Karpas-422 (cell line): ENCODE results near the gene LIMS3. TPM values are rescaled to one million over a fixed set of nuclear protein-coding genes. Genes with fewer than 3 reads are reported as not detected.
"Not testable (repeated sequence)": the region's sequence is repeated elsewhere in the genome, so short reads cannot be mapped to it uniquely, and the experiment has no call there.

Source experiments
- DNase-seq: peaks from one replicate; pipeline ENCODE4 v3.0.0-alpha.2; 2015
- H2AFZ ChIP-seq: fragments of 200-600 bp; sonication (generic); 2 replicates; pipeline ENCODE4 v1.6.1; 2014; ENCODE audit warnings: antibody characterized with exemption, low read length, mixed read lengths
- H3K27ac ChIP-seq: fragments of 200-600 bp; sonication (generic); 2 replicates; pipeline ENCODE4 v1.5.1; 2014; ENCODE audit warnings: mild to moderate bottlenecking, low read length, moderate library complexity
- H3K27me3 ChIP-seq: fragments of 200-600 bp; sonication (generic); 2 replicates; pipeline ENCODE4 v1.6.1; 2014; ENCODE audit warnings: low read length, mixed read lengths
- H3K36me3 ChIP-seq: fragments of 200-600 bp; sonication (generic); 2 replicates; pipeline ENCODE4 v1.6.1; 2014; ENCODE audit warnings: low read length, mixed read lengths; ENCODE audit not compliant: insufficient read depth
- H3K4me1 ChIP-seq: fragments of 200-600 bp; sonication (generic); 2 replicates; pipeline ENCODE4 v1.6.1; 2014; ENCODE audit warnings: mild to moderate bottlenecking, low read length, mixed read lengths
- H3K4me2 ChIP-seq: fragments of 200-600 bp; sonication (generic); 2 replicates; pipeline ENCODE4 v1.6.1; 2014; ENCODE audit warnings: low read length, low read depth, mild to moderate bottlenecking; ENCODE audit not compliant: poor library complexity, severe bottlenecking
- H3K4me3 ChIP-seq: fragments of 200-600 bp; sonication (generic); 2 replicates; pipeline ENCODE4 v1.5.1; 2014; ENCODE audit warnings: mild to moderate bottlenecking, antibody characterized with exemption, low read length, mixed read lengths
- H3K79me2 ChIP-seq: fragments of 200-600 bp; sonication (generic); 2 replicates; pipeline ENCODE4 v1.6.1; 2014; ENCODE audit warnings: mild to moderate bottlenecking, low read length, mixed read lengths
- H3K9ac ChIP-seq: fragments of 200-600 bp; sonication (generic); 2 replicates; pipeline ENCODE4 v1.6.0; 2014; ENCODE audit warnings: low read length
- H3K9me2 ChIP-seq: fragments of 200-600 bp; sonication (generic), shearing (Covaris generic); replicated peaks from 2 replicates; pipeline ENCODE4 v1.6.0; 2014; ENCODE audit warnings: mild to moderate bottlenecking, low read length, moderate library complexity; ENCODE audit not compliant: insufficient read depth
- H3K9me3 ChIP-seq: fragments of 300-700, 200-600 bp; sonication (generic); 2 replicates; pipeline ENCODE4 v1.6.1; 2014; ENCODE audit warnings: low read length, mixed read lengths
- H4K20me1 ChIP-seq: fragments of 200-600 bp; sonication (generic); 2 replicates; pipeline ENCODE4 v1.6.1; 2014; ENCODE audit warnings: mild to moderate bottlenecking, antibody characterized with exemption, low read length, low read depth; ENCODE audit not compliant: insufficient read depth
- total RNA-seq: library from RNA; depleted of rRNA; stranded (reverse); fragments of >200 nt; shearing (Covaris generic); gene quantifications from 2 replicates; pipeline ENCODE4 v1.2.3, GENCODE V29; 2014; ENCODE audit warnings: low replicate concordance

The LIMS3 gene
- total RNA-seq, 1 experiment from 2014 or later: 0.26 TPM

DNA sequence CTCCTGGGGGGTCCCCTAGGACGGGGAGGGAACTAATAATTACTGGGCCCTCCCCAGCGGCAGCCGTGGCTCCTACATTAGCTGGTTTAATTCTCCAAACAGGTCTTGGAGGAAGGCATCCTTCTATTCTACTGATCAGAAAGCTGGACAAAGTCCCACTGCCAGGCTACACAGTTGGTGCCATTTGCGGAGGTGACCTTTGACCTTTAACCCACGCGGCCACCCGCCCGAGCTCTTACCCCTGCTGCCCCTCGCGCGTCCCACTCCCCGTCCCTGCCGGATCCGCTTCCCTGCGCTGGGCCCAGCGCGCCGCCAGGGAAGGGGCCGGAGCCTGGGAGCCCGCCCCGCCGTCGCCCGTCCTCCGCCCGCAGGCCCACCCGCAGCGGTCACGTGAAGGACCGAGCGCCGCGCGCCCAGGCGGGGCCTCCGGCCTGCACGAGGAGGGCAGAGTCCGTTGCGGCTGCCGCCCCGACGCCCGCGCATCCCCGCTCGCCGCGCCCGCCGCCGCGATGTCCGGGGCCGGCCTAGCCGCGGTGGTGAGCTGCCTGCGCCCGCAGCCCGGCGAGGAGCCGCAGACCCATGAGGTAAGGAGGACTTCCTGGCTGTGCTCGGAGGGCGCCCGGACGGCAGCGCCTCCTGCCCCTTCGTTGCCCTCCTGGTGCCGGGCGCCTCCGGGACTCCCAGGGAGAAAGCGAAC lies 48.9 kb downstream of the LIMS3 start:
- not testable (repeated sequence) for H4K20me1 ChIP-seq, H2AFZ ChIP-seq, H3K36me3 ChIP-seq, DNase-seq, H3K9me3 ChIP-seq, H3K4me2 ChIP-seq, H3K4me1 ChIP-seq, H3K79me2 ChIP-seq, H3K9ac ChIP-seq, H3K27me3 ChIP-seq, H3K9me2 ChIP-seq, H3K27ac ChIP-seq, H3K4me3 ChIP-seq

DNA sequence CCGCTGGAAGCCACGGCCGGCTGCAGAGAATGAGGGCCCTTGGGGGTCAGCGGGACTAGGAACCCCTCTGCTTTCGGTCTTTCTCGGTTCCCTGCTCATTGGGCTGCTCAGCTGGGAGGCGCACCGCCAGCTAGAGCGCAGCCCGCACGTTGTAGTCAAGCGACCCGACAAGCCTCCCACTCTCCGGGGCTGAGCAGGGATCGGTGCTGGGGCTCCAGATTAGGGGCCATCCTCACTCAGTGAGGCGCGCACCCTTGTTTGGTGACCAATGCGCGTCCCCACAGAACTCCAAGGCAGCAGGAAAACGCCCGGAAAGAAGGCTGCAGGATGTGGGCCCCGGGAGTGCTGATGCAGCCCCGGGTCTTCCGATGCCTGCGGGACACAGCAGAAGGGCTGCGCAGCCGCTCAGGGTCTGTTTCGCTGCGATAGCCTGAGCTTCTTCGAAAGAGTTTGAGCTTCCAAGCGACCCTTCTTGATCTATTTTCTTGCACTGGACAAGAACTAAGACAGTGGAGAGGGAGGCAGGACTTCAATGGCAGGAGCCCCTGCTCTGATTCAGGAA lies 49.6 kb downstream of the LIMS3 start:
- H4K20me1 ChIP-seq, H2AFZ ChIP-seq, H3K79me2 ChIP-seq, H3K9me2 ChIP-seq, H3K27me3 ChIP-seq, H3K27ac ChIP-seq, H3K4me1 ChIP-seq, H3K9ac ChIP-seq, DNase-seq, H3K36me3 ChIP-seq, H3K4me3 ChIP-seq, H3K4me2 ChIP-seq, H3K9me3 ChIP-seq: not testable (repeated sequence)

DNA sequence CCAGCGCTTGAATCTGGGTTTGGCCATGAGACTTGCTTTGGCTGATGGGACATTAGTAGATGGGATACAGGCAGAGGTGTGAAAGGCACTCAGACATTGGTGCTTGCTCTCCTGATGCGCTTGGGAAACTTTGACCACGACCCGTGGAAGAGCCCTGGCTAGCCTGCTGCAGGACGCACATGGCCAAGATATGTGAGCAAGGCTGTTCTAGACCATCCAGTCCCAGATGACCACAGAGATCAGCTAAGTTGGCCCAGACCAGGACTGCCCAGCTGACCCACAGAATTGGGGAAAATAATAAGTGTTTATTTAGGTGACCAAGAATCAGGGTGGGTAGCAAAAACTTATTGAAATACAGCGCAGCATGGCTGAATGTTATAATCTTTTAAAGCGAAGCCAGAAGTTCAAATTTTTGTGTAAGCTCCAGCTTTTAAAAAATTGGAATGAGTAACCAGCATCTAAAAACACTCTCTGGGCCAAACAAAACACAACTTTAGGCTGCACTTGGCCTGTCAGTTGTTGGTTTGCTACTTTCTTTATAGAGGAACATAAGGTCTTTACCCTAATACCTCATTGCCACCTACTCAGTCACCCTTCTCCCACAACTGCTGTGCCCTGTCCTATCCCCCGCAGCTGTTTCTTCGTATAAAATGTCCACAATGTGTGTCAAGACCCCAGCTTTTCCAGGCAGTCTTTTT lies 51.8 kb downstream of the LIMS3 start:
- H3K4me1 ChIP-seq, H3K79me2 ChIP-seq, H3K27me3 ChIP-seq, H3K4me2 ChIP-seq, H3K9me3 ChIP-seq, H3K4me3 ChIP-seq, H3K36me3 ChIP-seq, H3K9ac ChIP-seq, H3K9me2 ChIP-seq, H4K20me1 ChIP-seq, DNase-seq, H3K27ac ChIP-seq, H2AFZ ChIP-seq: not testable (repeated sequence)

DNA sequence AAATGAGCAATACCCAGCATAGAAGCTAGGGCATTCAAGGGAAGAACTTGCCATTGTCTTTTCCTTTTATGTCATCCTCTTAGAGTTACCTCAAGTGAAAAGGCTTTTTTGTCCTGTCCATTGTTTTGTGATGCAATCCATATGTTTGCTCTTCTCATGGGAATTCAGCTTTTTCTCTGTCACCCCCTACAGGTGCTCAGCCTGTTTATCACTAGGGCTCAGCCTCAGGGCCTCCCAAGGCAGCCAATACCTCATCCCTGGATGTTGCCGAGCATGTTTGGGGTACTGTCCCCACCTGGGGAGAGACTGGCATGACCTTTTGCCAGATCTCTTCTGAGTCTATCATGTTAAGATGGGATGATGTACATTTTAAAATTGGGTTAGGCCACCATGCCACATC lies 65.5 kb downstream of the LIMS3 start:
- not testable (repeated sequence) for H3K4me2 ChIP-seq, H3K79me2 ChIP-seq, H2AFZ ChIP-seq, H3K27ac ChIP-seq, H3K4me1 ChIP-seq, H3K9ac ChIP-seq, H4K20me1 ChIP-seq, H3K9me2 ChIP-seq, H3K27me3 ChIP-seq, H3K4me3 ChIP-seq, H3K9me3 ChIP-seq, H3K36me3 ChIP-seq, DNase-seq

DNA sequence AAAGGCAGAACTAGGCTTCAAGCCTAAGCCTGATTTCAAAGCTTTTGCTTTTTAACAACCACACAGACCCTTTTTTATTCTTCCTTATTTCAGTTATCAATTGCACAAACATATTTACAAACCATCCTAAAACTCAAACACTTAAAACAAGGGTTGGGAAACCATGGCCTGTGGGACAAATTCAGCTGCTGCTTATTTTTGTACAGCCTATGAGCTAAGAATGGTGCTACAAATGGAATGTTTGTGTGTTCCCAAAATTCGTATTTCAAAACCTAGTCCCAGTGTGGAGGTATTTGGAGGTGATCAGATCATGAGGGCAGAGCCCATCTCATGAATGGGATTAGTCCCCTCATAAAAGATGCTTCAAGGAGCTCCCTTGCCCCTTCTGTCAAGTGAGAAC lies 67.0 kb downstream of the LIMS3 start:
- DNase-seq, H3K9me2 ChIP-seq, H3K27ac ChIP-seq, H4K20me1 ChIP-seq, H3K79me2 ChIP-seq, H3K36me3 ChIP-seq, H3K4me1 ChIP-seq, H3K9ac ChIP-seq, H3K4me2 ChIP-seq, H3K9me3 ChIP-seq, H3K4me3 ChIP-seq, H3K27me3 ChIP-seq, H2AFZ ChIP-seq: not testable (repeated sequence)

DNA sequence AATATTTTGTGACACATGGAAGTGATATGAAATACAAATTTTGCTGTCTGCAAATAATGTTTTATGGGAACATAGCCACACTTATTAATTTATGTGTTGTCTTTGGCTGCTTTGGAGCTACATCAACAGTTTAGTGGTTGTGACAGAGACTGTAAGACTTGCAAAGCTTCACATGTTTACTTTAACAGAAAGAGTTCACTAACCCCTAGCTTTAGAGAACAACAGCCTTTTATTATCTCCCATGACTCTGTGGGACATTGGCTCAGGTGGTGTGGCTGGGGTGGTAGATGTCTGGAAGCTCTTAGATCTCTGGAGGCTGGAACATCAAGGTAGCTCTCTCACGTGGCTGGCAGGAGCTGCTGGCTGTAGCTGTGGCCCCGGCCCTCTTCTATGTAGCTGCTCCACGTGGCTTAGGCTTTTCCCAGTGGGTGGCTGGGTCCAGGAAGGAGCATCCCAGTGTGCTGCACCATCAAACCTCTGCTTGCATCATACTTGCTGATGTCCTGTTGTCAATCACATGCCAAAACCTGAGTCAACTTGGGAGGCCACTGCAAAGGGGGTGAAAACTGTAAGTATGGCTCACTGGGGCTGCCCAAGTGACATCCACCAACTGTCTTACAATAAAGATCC lies 67.7 kb downstream of the LIMS3 start:
- H3K79me2 ChIP-seq, H3K27ac ChIP-seq, H3K9me3 ChIP-seq: not testable (repeated sequence)

DNA sequence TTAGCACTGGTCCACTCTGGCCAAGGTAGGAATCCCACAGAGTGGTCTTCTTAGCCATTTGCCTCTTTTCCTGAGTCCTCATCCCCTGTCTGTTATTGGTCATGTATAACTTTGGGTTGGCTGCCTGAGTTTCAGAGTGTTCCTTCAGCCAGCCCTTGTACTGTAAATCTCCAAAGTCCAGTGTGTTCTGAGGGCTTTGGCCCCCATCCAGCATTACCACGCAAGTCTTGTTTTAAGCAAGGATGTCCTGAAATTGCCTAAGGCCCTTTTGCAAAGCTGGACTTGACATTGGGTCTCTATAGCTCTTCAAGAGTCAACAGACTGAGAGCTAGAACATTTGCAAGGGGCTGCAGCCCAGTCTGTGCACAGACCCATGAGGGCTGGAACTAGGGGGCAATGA lies 68.4 kb downstream of the LIMS3 start:
- H3K4me1 ChIP-seq, H3K79me2 ChIP-seq, H2AFZ ChIP-seq, H3K9me2 ChIP-seq, H3K9ac ChIP-seq, H3K27me3 ChIP-seq, H3K9me3 ChIP-seq, H3K4me2 ChIP-seq, H3K36me3 ChIP-seq, H3K4me3 ChIP-seq, H3K27ac ChIP-seq, DNase-seq, H4K20me1 ChIP-seq: not testable (repeated sequence)

More for the DNA sequence above, 67.7 kb downstream of the LIMS3 start:
- H3K4me2 ChIP-seq, H4K20me1 ChIP-seq, H3K4me3 ChIP-seq, H3K36me3 ChIP-seq, H3K27me3 ChIP-seq, H3K4me1 ChIP-seq, H2AFZ ChIP-seq, DNase-seq, H3K9me2 ChIP-seq, H3K9ac ChIP-seq: not testable (repeated sequence)

DNA sequence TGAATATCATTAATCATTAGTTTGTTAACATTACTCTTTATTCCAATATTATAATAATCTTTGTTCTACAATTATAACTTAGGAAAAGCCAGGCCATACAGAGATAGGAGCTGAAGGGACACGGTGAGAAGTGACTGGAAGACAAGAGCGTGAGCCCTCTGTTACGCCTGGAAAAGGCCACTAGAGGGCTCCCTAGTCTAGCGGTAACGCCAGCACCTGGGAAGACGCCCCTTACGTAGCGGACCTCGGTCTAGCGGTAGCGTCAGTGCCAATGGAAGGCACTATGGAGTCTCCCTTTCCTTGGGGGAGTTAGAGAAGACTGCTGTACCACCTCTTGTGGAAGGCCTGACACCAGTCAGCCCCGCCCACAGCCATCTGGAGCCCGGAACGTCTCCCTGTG lies 71.4 kb downstream of the LIMS3 start:
- not testable (repeated sequence) for H3K79me2 ChIP-seq, H3K27ac ChIP-seq, H2AFZ ChIP-seq, H4K20me1 ChIP-seq, H3K9ac ChIP-seq, H3K4me2 ChIP-seq, H3K27me3 ChIP-seq, H3K36me3 ChIP-seq, H3K9me2 ChIP-seq, DNase-seq, H3K9me3 ChIP-seq, H3K4me3 ChIP-seq, H3K4me1 ChIP-seq
